Activated T-cell treated with anti-CD3 and anti-CD28 coated beads, Interleukin-2, amount 50 U/mL, for 72 hours (primary cell): ENCODE measurements around the gene ACTN1. TPM values are rescaled to one million over a fixed set of nuclear protein-coding genes. Genes with fewer than 3 reads are reported as not detected.
"Not testable (repeated sequence)": the region's sequence is repeated elsewhere in the genome, so short reads cannot be mapped to it uniquely, and the experiment has no call there.

Source experiments
- ATAC-seq, 2 donors: fragments of 150-1000 bp; cut with Tn5 transposase; replicated peaks in 1 of 2; 2 replicates each; pipeline ENCODE4 v1.10.0; 2021; ENCODE audit warnings: moderate library complexity in 2 of 2, mild to moderate bottlenecking in 1 of 2
- DNase-seq, 2 donors: peaks; one replicate each; pipeline ENCODE4 v3.0.0; 2021 to 2022; ENCODE audit warnings: mixed read lengths in 1 of 2
- H3K27ac Mint-ChIP-seq: one replicate; pipeline ENCODE4 v1.8.0; 2022; ENCODE audit warnings: mild to moderate bottlenecking, moderate library complexity, mixed read lengths
- H3K27me3 Mint-ChIP-seq: one replicate; pipeline ENCODE4 v1.8.0; 2022; ENCODE audit warnings: low read depth, mixed read lengths
- H3K36me3 Mint-ChIP-seq, 2 donors: one replicate each; pipeline ENCODE4 v1.8.0; 2022; ENCODE audit warnings: mixed read lengths in 2 of 2, mild to moderate bottlenecking in 1 of 2; ENCODE audit not compliant: insufficient read depth in 2 of 2
- H3K4me1 Mint-ChIP-seq: one replicate; pipeline ENCODE4 v1.8.0; 2022; ENCODE audit warnings: low read depth, mixed read lengths
- H3K4me3 Mint-ChIP-seq, 2 donors: one replicate each; pipeline ENCODE4 v1.8.0; 2022; ENCODE audit warnings: mild to moderate bottlenecking in 2 of 2, mixed read lengths in 2 of 2, moderate library complexity in 2 of 2
- H3K9me3 Mint-ChIP-seq, 2 donors: one replicate each; pipeline ENCODE4 v1.8.0; 2022; ENCODE audit warnings: mixed read lengths in 2 of 2
- total RNA-seq, 2 donors: library from RNA; stranded (reverse); gene quantifications; one replicate each; pipeline ENCODE4 v1.2.3, GENCODE V29; 2022

ACTN1 gene
- total RNA-seq, 2 donors from 2014 or later, result 42.6 to 50.7 TPM

- Mint-ChIP-seq H3K4me1 (no peaks in the 10 kb centered on the region), H3K4me3 (no peak overlapping the region), H3K9me3 (peaks cover 0 to 2% of the 10 kb centered on the region in 2 donors), H3K36me3 (peaks cover 2 to 3% of the 10 kb centered on the region in 2 donors), H3K27ac (no peak overlapping the region), H3K27me3 (no peaks in the 10 kb centered on the region)
- DNase-seq (no peak), ATAC-seq (no peak)
These were observed 128.0 kb downstream of the ACTN1 start for GRCh38 chr14:68851078-68851477.

- Mint-ChIP-seq H3K27me3 (peaks cover 4% of the 10 kb centered on the region), H3K9me3 (peaks cover 0 to 2% of the 10 kb centered on the region in 2 donors), H3K36me3 (peaks cover 2 to 3% of the 10 kb centered on the region in 2 donors), H3K4me1 (no peaks in the 10 kb centered on the region), H3K27ac (no peak overlapping the region), H3K4me3 (no peak overlapping the region)
- no peak for ATAC-seq
- no peak for DNase-seq
These were observed 129.7 kb downstream of the ACTN1 start for GRCh38 chr14:68849416-68849815.

GRCh38 chr14:68848253-68848652 is 130.8 kb downstream of the ACTN1 start:
- Mint-ChIP-seq H3K4me3 (no peak overlapping the region), H3K9me3 (peaks cover 0 to 2% of the 10 kb centered on the region in 2 donors), H3K27me3 (peaks cover 13% of the 10 kb centered on the region), H3K36me3 (peaks cover 0 to 3% of the 10 kb centered on the region in 2 donors), H3K27ac (no peak overlapping the region), H3K4me1 (peaks cover 7% of the 10 kb centered on the region)
- no peak for ATAC-seq
- DNase-seq, result no peak

GRCh38 chr14:68847640-68848039 is 131.5 kb downstream of the ACTN1 start:
- not testable (repeated sequence) for ATAC-seq, H3K4me3 Mint-ChIP-seq, DNase-seq, H3K27ac Mint-ChIP-seq, H3K9me3 Mint-ChIP-seq, H3K36me3 Mint-ChIP-seq
- Mint-ChIP-seq H3K27me3 (peaks cover 16% of the 10 kb centered on the region), H3K4me1 (peaks cover 11% of the 10 kb centered on the region)

GRCh38 chr14:68846466-68846865 is 132.6 kb downstream of the ACTN1 start:
- Mint-ChIP-seq H3K27me3 (peaks cover 16% of the 10 kb centered on the region), H3K36me3 (no peaks in the 10 kb centered on the region), H3K9me3 (no peaks in the 10 kb centered on the region), H3K4me3 (no peak overlapping the region), H3K4me1 (peaks cover 20% of the 10 kb centered on the region), H3K27ac (no peak overlapping the region)
- no peak for ATAC-seq
- DNase-seq, result no peak

GRCh38 chr14:68844210-68844545 is 134.9 kb downstream of the ACTN1 start:
- peaks cover 16% of the 10 kb centered on the region for H3K27me3 Mint-ChIP-seq
- peak overlapping the region; percentile 50 to 56 for H3K4me3 Mint-ChIP-seq
- DNase-seq (no peak), ATAC-seq (no peak)
- peaks cover 0 to 3% of the 10 kb centered on the region in 2 donors for H3K9me3 Mint-ChIP-seq
- H3K36me3 Mint-ChIP-seq, result peaks cover 0 to 4% of the 10 kb centered on the region in 2 donors
- peaks cover 34% of the 10 kb centered on the region for H3K4me1 Mint-ChIP-seq
- no peak overlapping the region for H3K27ac Mint-ChIP-seq

- peaks cover 0 to 8% of the 10 kb centered on the region in 2 donors for H3K36me3 Mint-ChIP-seq
These were observed 135.5 kb downstream of the ACTN1 start for GRCh38 chr14:68843471-68844209.

GRCh38 chr14:68842298-68842697 is 136.8 kb downstream of the ACTN1 start:
- ATAC-seq, result no peak

More at GRCh38 chr14:68843471-68844209, 135.5 kb downstream of the ACTN1 start:
- Mint-ChIP-seq H3K27ac (no peak overlapping the region), H3K4me3 (peak overlapping the region; percentile 56 to 59), H3K27me3 (peaks cover 16% of the 10 kb centered on the region), H3K4me1 (peaks cover 34% of the 10 kb centered on the region), H3K9me3 (peaks cover 0 to 3% of the 10 kb centered on the region in 2 donors)
- peak; percentile 60 to 77 for ATAC-seq
- DNase-seq, result peak; percentile 75 to 80

GRCh38 chr14:68841016-68841809 is 137.9 kb downstream of the ACTN1 start:
- Mint-ChIP-seq H3K4me1 (peaks cover 34% of the 10 kb centered on the region), H3K4me3 (peak overlapping the region; percentile 47 to 70)
- peak in 1 of 2 donors; percentile 1 for ATAC-seq

More at GRCh38 chr14:68842298-68842697, 136.8 kb downstream of the ACTN1 start:
- Mint-ChIP-seq H3K27ac (no peak overlapping the region), H3K9me3 (peaks cover under 1 to 3% of the 10 kb centered on the region in 2 donors), H3K4me3 (no peak overlapping the region), H3K27me3 (peaks cover 16% of the 10 kb centered on the region), H3K4me1 (peaks cover 34% of the 10 kb centered on the region), H3K36me3 (peaks cover under 1 to 8% of the 10 kb centered on the region in 2 donors)
- no peak for DNase-seq

GRCh38 chr14:68840454-68840853 is 138.6 kb downstream of the ACTN1 start:
- peak overlapping the region; percentile 77 for H3K27ac Mint-ChIP-seq
- H3K9me3 Mint-ChIP-seq, result peaks cover 9 to 10% of the 10 kb centered on the region in 2 donors
- peaks cover 16% of the 10 kb centered on the region for H3K27me3 Mint-ChIP-seq
- H3K4me3 Mint-ChIP-seq, result peak overlapping the region; percentile 70 to 72
- peak; percentile 83 to 86 for ATAC-seq
- peaks cover 34% of the 10 kb centered on the region for H3K4me1 Mint-ChIP-seq
- peaks cover 7 to 23% of the 10 kb centered on the region in 2 donors for H3K36me3 Mint-ChIP-seq
- DNase-seq, result no peak

More at GRCh38 chr14:68841016-68841809, 137.9 kb downstream of the ACTN1 start:
- peaks cover 16% of the 10 kb centered on the region for H3K27me3 Mint-ChIP-seq
- peaks cover 3 to 15% of the 10 kb centered on the region in 2 donors for H3K36me3 Mint-ChIP-seq
- DNase-seq, result no peak
- H3K9me3 Mint-ChIP-seq, result peaks cover 5 to 6% of the 10 kb centered on the region in 2 donors
- H3K27ac Mint-ChIP-seq, result peak overlapping the region; percentile 45

- no peak for ATAC-seq
- H3K27ac Mint-ChIP-seq, result no peak overlapping the region
These were observed 143.0 kb downstream of the ACTN1 start for GRCh38 chr14:68836082-68836481.

GRCh38 chr14:68834816-68835215 is 144.3 kb downstream of the ACTN1 start:
- H3K27me3 Mint-ChIP-seq, result no peaks in the 10 kb centered on the region
- no peak for ATAC-seq
- H3K9me3 Mint-ChIP-seq, result peaks cover 10% of the 10 kb centered on the region in 2 donors
- peaks cover 8 to 23% of the 10 kb centered on the region in 2 donors for H3K36me3 Mint-ChIP-seq
- no peaks in the 10 kb centered on the region for H3K4me1 Mint-ChIP-seq
- no peak overlapping the region for H3K27ac Mint-ChIP-seq
- no peak for DNase-seq
- H3K4me3 Mint-ChIP-seq, result no peak overlapping the region

More at GRCh38 chr14:68836082-68836481, 143.0 kb downstream of the ACTN1 start:
- no peak overlapping the region for H3K4me3 Mint-ChIP-seq
- H3K36me3 Mint-ChIP-seq, result peaks cover 8 to 23% of the 10 kb centered on the region in 2 donors
- no peak for DNase-seq
- no peaks in the 10 kb centered on the region for H3K27me3 Mint-ChIP-seq
- H3K4me1 Mint-ChIP-seq, result peaks cover 10% of the 10 kb centered on the region
- H3K9me3 Mint-ChIP-seq, result peaks cover 10% of the 10 kb centered on the region in 2 donors

- Mint-ChIP-seq H3K27me3 (no peaks in the 10 kb centered on the region), H3K4me1 (peaks cover 4% of the 10 kb centered on the region), H3K9me3 (peaks cover 0 to 1% of the 10 kb centered on the region in 2 donors), H3K4me3 (no peak overlapping the region), H3K27ac (no peak overlapping the region), H3K36me3 (no peaks in the 10 kb centered on the region)
- DNase-seq, result no peak
- no peak for ATAC-seq
These were observed 150.4 kb downstream of the ACTN1 start for GRCh38 chr14:68828698-68829097.
